NCI-H526 treated with DMSO at 0.1 percent for 48 hours (cell line): ENCODE data around the gene FRAS1.
A peak's percentile ranks its signal among the peaks of the same experiment; 100 is the strongest.
"Not testable (repeated sequence)": the region's sequence is repeated elsewhere in the genome, so short reads cannot be mapped to it uniquely, and the experiment has no call there.

ENCODE experiments used
- DNase-seq: peaks from one replicate; lab custom pipeline; 2025; lab: John Stamatoyannopoulos, UW

The FRAS1 gene

GRCh38 chr4:78288327-78288726 is 231.2 kb downstream of the FRAS1 start:
- DNase-seq: no peak

GRCh38 chr4:78291277-78291676 is 234.2 kb downstream of the FRAS1 start:
- no peak for DNase-seq

DNA sequence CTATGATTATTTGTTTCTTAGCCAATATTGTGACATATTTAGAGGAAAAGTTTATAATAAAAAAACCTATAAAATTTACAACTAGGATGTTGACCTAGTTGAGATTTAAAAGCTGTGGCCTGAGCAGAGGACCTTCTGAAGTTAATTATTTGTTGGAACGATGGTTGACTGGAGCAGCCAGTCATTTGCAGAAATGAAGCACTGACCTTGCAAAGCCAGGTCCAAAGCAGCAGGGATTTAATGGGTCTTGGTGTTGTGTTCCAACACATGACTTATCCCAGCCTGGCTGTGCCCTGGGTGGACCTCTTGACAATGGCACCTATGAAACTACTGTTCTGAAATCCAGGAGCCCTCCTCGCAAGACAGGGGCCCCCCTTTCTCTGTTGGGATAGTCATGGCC is 235.2 kb downstream of the FRAS1 start:
- DNase-seq: no peak

DNA sequence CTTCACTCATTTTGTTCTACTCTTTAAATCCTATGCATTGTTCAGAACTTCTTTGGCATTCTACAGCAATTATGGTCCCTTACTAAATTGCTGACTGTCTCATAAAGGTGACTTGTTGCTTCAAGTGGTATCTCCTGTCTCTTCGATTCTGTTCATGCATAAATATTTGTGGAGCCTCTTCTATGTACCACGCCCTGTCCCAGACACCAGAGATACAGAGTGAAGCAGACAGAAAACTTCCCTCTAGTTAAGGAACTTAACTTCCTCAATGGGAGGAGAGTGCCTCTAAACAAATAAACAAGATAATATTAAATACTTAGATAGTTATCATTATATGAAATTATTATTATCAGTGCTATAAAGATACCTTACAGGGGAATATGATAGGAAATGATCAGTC is 235.7 kb downstream of the FRAS1 start:
- DNase-seq: no peak

GRCh38 chr4:78293348-78293747 is 236.2 kb downstream of the FRAS1 start:
- no peak for DNase-seq

GRCh38 chr4:78293821-78294301 is 236.7 kb downstream of the FRAS1 start:
- no peak for DNase-seq

GRCh38 chr4:78296261-78296660 is 239.1 kb downstream of the FRAS1 start:
- DNase-seq: no peak

DNA sequence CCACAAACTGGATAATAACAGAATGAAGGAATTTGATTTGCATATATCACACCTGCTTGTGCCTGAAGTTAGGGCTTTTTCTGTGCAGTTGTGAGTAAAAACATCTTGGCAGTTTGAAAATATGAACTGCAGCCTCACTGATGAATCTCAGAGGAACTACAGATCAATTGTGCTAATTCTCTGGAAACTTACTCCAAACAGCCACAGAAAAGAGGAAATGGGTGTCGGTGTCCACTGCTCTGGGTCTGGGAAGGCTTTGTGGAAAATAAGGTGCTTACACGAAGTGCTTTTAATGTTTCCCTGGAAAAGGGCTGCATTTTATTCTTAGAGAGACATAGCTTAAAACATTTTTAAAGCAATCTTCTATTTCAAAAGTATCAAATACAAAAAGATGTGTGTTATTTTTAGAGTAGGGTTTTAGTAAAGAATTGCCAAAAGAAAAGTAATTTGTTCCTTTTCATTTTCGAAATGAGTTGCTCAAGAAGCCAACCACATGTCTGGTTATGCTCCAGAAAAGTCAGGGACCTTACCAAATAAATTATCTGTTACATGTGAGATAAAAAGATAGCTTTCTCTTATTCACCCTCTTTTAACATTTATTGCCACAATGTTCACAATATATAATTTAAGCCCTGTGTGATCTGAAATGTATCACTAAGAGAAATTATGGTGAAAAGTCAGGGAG is 240.1 kb downstream of the FRAS1 start:
- DNase-seq: peak; percentile 35

- DNase-seq: no peak
Measured at GRCh38 chr4:78298618-78299017, 241.5 kb downstream of the FRAS1 start.

DNA sequence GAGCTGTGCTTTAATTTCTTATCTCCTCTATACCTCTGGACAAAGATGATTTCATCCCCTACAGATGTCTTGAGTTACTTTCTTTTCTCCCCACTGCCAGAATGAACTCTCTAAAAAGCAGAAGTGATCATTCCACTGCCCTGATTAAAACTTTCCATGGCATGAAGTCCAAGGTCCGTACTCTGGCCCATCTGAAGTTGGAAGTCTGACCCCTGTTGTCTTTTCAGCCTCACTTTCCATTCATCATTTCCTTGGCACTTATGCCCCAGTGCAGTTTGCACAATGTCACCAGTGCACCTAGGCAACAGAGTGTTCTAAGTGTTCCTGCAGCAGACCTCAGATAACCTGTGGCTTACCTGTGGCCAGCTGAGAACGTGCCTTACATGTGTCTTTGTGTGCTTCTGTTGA is 242.4 kb downstream of the FRAS1 start:
- no peak for DNase-seq

DNA sequence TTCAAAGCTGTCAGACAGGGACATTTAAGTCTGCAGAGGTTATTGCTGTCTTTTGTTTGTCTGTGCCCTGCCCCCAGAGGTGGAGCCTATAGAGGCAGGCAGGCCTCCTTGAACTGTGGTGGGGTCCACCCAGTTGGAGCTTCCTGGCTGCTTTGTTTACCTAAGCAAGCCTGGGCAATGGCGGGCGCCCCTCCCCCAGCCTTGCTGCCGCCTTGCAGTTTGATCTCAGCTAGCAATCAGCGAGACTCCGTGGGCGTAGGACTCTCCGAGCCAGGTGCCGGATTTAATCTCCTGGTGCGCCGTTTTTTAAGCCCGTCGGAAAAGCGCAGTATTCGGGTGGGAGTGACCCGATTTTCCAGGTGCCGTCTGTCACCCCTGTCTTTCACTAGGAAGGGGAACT is 250.1 kb downstream of the FRAS1 start:
- not testable (repeated sequence) for DNase-seq

DNA sequence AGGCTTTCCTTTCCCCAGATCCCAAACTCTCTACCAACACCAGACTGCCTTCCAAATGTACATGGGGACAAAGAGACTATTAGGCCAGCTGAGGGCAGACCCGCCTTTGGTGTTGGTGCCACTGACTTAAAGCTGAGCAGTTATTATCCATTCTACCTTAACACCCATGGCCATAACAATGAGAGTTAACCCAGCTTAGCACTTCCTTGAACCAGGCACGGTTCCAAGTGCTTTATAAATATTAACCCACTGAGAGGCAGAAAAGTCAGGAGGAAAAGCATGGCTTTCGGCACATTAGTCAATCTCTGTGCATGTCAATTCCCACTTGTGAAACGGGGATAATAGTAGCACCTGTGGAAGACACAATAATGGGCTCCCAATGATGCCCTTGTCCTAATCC is 251.4 kb downstream of the FRAS1 start:
- no peak for DNase-seq

DNA sequence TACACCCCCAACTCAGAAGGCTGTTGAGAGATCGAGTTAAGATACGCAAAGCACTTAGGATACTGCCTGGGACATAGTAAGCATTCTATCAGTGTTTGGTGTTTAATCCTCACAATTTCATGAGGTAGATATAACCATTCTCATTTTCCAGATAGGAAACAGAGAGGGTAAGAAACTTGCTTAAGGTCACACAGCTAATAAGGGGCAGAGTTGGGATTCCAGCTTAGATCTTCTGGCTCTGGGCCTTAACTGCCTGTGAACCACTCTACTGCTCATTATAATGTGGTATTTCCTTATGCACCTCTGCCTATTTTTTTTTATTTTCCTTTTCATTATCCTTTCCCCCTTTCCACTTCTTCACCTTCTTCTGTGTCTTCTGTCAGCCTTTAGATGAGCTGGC is 252.2 kb downstream of the FRAS1 start:
- DNase-seq: no peak

DNA sequence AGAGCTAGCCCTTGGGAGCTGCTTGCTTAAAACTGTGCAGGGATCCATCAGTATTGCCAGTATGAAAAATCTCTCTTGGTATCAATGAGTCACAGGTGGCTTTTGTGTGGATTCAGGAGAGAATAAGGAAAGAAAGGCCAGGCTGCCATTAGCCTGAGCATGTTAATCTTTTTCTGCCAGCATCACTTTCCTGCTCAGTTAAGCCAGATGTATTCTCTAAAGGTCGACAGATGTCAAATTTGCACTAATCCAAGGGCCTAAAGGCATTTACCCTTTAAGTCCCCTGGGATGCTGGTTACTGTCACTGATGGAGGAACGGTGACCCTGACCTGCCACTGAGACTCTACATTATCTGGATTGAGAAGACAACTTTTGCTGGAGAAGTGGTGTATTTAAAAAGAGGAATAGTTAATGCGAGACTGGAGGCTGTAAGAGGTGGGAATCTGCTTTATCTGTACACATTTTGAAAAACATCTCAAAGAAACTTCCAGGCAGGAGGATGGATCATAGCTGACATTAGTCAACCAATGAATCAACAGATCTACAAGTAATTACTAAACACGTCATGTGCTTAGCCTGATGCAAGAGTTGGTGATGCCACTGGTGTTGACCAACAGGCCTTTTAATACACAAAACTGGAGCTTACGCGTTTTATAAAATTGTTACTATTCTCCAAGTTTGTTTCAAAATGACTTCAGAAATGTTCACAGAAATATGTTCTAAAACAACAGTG is 253.1 kb downstream of the FRAS1 start:
- DNase-seq: no peak

DNA sequence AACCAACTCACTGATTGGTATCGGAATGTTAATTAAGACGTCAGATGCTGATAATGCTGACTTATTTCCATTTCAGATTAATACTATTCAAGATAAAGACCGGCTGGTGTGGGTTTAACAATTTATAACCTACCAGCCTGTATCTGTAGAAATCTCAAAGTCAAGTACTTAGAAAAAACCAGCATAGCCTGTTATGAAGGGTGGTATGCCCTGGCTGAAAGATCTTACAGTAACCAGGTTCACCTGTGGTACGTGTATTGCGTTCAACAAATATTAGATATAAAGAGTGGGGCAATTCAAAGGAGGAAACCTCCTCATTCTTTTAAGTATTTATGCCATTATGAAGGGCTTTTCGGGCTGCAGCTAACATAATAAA is 253.6 kb downstream of the FRAS1 start:
- DNase-seq: no peak

DNA sequence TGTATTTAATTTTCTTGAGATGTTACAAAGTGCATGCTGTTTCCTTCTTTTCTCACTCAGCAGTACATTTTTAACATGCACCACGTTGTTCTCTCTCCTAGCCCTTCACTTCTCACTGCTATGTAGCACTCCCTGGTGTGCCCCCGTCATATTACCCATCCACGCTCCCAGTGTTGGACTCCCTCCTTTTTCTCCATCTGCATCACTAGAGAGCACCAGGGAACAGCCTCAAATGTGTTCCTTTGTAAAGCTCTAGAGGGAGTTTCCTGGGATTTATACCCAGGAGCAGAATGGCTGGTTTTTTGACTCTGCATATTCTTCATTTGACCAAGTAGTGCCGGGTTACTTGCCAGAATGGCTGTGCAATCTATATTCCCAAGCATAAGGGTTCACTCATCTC is 254.2 kb downstream of the FRAS1 start:
- no peak for DNase-seq

GRCh38 chr4:78312989-78313753 is 256.0 kb downstream of the FRAS1 start:
- DNase-seq: no peak

- DNase-seq: no peak
Measured at GRCh38 chr4:78313754-78314120, 256.6 kb downstream of the FRAS1 start.

DNA sequence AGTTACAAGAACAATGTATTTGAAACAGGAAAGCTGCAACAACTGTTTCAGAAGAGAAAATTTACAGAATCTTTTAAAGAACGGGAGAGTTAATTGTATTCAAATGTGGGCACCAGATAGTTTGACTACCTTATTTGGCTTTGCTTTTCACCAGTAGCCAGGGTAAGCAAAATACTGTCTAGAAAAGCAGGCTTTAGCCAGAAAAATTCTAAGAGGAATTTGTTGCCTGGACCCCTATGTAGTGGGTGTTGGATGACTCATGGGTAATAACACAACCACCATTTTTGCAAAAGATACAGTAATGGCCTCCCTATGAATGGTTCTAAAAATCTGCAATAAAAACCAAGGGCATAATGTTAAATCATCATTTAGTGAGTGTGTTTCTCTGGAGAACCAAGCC is 261.0 kb downstream of the FRAS1 start:
- no peak for DNase-seq

GRCh38 chr4:78320349-78320935 is 263.3 kb downstream of the FRAS1 start:
- no peak for DNase-seq

GRCh38 chr4:78322032-78322431 is 264.9 kb downstream of the FRAS1 start:
- DNase-seq: no peak

- DNase-seq: no peak
Measured at GRCh38 chr4:78323439-78323838, 266.3 kb downstream of the FRAS1 start.

GRCh38 chr4:78324625-78325024 is 267.5 kb downstream of the FRAS1 start:
- DNase-seq: no peak
